NCI-H187 treated with DMSO at 0.1 percent for 48 hours (cell line): ENCODE measurements around the gene ITSN1.
"Not testable (repeated sequence)": the region's sequence is repeated elsewhere in the genome, so short reads cannot be mapped to it uniquely, and the experiment has no call there.

Source experiments
- DNase-seq: peaks from one replicate; lab custom pipeline; 2025; lab: John Stamatoyannopoulos, UW

Gene ITSN1

DNA sequence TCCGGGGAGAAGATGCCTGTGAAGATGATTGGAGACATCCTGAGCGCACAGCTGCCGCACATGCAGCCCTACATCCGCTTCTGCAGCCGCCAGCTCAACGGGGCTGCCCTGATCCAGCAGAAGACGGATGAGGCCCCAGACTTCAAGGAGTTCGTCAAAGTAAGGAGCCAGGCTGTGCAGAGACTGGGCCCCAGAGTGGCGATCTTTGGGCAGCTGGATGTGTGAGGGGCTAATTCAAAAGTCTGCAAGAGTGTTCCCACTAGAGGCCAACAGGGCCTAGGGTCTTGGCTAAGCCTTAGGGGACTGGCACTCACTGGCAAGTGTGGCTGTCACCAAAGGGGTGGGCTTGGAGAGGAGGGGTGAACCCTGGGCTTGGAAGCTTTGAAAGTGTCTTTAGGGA, 222.9 kb downstream of the ITSN1 start:
- no peak for DNase-seq

DNA sequence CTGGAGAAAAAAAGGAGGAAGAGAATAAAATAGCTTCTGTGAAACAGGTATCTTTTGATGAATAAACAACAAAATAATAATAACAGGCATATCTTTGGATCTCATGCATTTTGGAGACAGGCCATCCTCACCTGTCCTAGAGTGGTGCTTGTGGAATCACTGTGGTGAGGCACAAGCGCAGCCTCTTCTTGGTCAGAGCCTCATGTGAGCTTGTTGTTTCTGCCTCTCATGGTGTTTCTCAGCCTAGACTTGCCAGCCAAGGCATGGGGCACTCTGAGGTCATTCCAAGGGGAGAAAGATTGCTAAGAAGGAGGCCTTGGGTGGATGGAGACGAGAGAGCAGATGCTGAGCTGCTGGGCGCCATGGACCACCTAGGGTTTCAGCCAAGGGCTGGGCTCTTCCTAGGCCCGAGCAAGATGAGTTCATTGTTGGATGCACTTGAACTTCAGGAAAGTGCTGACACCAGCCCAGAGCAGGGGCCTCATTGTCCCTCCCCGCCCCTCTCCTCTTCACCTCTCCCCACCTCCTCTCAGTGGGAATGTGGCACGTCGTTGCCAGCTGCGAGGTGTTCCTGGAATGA, 223.8 kb downstream of the ITSN1 start:
- no peak for DNase-seq

DNA sequence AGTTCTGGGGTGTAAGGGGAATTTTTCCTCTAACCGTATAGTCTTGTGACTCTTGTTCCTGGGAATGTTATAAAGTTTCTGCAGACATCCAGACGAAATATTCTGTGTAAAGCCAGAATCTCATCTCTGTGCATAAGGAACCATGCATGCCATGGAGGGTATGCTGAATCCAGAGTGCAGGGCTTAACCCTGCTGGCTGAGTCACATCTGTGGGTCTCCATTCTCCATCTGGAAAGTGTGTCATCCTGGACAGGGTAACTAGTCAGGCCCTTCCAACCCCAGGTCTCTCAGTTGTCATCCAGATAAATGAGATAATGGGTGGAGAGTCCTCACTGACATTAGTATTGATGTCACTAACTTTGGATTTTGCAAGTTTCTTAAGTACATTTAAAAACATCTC, 224.5 kb downstream of the ITSN1 start:
- no peak for DNase-seq

DNA sequence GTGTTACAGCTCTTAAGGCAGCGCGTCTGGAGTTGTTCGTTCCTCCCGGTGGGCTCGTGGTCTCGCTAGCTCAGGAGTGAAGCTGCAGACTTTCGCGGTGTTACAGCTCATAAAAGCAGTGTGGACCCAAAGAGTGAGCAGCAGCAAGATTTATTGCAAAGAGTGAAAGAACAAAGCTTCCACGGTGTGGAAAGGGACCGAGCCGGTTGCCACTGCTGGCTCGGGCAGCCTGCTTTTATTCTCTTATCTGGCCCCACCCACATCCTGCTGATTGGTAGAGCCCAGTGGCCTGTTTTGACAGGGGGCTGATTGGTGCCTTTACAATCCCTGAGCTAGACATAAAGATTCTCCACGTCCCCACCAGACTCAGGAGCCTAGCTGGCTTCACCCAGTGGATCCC, 225.6 kb downstream of the ITSN1 start:
- not testable (repeated sequence) for DNase-seq

DNA sequence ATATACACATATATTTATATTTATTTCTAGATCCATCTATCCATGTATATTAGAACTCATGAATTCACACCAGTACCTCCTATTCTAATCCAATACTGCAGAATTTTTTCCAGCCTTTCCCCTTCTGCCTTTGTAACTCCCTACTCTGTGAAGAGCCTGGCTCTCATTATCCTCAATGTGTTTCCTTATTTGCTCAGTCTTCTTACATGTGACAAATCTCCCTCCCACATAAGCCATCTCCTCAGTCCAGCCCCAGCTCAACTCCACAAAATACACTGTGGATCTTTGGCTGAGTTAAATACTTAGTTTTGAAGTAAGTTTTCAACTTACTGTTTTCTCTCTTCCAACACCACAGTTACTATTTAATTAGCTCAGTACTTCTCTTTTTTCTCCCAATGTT, 227.6 kb downstream of the ITSN1 start:
- DNase-seq, result no peak

DNA sequence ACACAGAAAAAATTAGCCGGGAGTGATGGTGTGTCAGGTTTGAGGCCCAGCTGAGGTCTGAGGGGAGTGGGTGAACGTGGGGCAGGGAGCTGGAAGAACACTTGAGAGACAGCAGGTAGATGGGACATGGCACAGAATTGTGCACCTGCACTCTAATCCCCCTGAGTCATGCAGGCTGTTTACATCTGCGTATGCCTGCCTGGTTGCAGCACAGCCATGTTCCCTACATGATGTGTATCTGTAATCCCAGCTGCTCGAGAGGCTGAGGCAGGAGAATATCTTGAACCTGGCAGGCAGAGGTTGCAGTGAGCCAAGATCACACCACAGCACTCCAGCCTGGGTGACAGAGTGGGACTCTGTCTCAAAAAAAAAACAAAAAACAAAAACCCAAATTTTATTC, 228.5 kb downstream of the ITSN1 start:
- DNase-seq, result no peak

DNA sequence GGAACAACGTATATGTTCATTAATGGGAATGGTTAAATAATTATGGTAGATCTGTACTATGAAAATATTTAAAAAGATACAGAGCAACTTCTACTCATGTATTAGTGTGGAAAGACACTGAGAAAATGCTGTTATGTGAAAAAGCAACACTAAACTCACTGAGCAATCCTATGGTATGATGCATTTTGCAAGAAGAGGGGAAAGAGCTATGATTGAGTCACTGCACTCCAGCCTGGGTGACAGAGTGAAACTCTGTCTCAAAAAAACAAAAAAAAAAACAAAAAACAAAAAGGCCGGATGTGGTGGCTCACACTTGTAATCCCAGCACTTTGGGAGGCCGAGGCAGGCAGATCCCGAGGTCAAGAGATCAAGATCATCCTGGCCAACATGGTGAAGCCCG, 228.9 kb downstream of the ITSN1 start:
- DNase-seq, result no peak

DNA sequence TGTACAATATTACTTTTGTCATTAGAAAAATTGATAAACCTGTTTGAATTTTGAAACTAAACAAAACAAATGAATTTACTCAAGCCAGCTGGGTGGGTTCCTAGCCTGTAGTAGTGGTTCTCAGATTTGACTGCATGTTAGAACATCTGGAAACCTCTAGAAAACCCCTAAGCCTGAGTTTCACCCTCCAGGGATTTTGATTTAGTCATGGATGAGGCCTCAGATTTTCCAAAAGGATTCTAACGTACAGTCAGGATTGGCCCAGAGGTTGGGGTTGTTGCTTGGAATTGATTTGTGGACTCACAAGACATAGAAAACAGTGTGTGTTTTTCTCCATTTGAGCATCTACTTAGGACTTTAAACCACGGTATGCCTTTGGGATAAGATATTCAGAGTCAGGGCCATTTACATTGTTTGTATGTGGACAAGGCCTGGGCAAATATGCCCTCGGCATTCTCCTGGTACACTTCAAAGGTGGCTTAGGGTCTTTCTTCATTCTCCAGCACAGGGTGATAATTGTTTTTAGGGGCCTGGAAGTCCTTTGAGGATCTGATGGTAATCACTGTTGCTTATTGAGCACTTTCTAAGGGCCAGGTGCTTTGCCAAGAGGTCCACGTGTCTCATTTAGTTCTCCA, 230.7 kb downstream of the ITSN1 start:
- DNase-seq, result no peak

DNA sequence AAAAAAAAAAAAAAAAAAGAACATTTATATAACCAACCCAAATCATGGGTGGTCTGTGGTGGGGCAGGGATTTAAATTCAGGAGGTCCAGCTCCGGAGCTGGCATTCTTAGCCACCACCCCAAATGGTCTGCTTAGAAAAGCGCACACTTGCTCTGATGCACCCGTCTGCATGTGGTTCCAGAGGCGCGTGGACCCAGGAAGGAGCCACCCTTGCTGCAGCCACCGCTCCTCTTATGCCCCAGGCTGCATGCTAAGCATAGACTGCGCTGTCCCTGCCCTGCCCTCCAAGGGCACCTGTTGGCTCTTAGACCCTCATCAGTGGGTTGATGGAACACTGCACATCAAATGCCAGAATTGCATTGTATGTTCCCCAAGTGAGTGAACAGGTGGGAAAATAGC, 231.9 kb downstream of the ITSN1 start:
- no peak for DNase-seq

DNA sequence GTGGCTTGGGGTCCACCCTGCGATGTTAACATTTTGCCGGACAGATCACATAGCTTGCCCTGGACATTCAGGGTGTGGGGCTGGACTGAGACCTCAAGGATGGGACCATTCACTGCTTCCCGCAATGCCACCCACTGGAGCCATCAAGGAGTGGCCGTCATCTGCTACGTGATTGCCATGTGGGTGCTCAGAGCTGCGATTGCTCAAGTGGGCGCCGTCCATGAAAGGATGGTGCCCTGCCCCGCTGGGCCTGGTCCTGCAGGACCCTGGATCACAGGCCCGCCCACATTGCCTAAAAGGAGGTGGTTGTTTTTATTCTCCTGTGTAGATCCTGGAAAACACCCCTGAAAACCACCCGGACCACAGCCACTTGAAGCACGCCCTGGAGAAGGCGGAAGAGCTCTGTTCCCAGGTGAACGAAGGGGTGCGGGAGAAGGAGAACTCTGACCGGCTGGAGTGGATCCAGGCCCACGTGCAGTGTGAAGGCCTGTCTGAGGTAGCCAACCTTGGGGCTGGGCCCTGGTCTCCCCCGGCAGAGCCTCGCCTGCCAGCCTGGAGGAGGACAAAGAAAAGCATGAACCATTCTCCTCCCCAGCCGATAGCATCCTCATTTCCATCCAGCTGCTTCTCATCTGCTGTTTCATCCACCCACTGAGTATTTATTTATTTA, 232.9 kb downstream of the ITSN1 start:
- DNase-seq, result no peak

DNA sequence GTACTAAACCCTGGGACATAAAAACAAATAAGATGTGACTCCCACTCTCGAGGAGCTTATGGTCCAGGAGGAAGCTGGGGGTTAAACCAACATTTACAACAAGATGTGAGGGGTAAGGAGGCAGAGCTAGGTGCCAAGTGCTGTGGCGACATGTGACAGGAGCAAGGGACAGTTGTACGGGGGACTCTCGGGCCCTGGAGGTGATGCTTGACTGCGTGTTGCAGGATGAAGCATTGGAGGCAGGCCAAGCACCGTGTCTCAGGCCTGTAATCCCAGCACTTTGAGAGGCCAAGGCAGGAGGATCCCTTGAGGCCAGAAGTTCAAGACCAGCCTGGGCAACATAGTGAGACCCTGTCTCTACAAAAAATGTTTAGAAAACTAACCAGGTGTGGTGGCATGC, 236.5 kb downstream of the ITSN1 start:
- DNase-seq, result no peak

DNA sequence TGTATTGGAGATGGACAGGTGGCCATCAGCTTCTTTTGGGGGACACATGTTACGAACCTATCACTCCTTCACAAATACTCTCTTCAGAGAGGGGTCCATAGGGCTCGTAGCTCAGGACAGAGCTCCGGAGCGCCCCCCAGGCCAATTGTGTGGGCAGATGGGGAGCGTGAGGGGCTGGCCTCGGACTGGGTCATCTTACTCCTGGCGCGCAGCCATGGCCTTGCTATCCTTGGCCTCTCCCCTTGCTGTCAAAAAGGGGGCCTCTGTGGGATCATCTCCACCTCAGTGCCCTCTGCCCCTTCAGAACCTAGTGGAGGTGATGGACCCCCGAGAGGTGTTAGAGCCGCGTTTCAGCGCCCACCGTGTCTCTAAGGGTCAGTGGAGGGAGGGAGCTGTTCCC, 238.3 kb downstream of the ITSN1 start:
- DNase-seq, result no peak

DNA sequence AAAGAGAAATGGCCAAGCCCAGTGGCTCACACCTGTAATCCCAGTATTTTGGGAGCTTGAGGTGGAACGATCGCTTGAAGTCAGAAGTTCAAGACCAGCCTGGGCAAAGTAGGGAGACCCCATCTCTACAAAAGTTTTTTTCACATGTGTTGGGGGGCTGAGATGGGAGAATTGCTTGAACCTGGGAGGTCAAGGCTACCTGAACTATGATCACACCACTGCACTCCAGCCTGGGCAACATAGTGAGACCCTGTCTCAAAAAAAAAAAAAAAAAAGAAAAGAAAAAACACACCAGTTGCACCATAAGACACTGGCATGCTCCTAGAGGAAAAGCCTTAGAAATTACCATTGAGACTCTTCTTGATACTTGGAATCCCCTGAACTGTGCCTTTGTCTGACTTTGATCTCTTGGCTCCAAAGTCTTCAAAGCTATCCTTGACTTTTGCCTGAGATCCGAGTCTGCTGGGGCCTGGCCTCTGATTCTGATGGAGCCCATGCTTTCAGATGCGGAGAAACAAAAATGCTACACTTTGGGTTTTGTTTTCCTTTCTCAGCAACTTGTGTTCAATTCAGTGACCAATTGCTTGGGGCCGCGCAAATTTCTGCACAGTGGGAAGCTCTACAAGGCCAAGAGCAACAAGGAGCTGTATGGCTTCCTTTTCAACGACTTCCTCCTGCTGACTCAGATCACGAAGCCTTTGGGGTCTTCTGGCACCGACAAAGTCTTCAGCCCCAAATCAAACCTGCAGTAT, 239.6 kb downstream of the ITSN1 start:
- DNase-seq, result no peak

DNA sequence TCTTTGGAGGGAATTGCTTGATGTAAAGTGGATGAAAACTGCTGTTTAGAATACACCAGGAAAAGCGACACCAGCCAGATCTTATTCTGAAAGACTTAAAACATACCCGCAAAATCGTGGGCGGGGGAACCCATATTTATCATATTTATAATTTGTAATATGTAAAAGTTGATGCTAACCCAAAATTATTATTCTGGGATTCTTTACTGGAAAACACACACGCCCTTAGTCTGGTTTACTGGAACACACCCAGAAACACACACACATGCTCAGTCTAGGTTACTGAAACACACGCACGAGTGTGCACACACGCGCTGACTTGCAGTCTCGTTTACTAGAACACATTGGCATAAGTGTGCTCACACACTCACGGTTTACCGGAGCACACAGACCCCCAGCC, 240.8 kb downstream of the ITSN1 start:
- no peak for DNase-seq

DNA sequence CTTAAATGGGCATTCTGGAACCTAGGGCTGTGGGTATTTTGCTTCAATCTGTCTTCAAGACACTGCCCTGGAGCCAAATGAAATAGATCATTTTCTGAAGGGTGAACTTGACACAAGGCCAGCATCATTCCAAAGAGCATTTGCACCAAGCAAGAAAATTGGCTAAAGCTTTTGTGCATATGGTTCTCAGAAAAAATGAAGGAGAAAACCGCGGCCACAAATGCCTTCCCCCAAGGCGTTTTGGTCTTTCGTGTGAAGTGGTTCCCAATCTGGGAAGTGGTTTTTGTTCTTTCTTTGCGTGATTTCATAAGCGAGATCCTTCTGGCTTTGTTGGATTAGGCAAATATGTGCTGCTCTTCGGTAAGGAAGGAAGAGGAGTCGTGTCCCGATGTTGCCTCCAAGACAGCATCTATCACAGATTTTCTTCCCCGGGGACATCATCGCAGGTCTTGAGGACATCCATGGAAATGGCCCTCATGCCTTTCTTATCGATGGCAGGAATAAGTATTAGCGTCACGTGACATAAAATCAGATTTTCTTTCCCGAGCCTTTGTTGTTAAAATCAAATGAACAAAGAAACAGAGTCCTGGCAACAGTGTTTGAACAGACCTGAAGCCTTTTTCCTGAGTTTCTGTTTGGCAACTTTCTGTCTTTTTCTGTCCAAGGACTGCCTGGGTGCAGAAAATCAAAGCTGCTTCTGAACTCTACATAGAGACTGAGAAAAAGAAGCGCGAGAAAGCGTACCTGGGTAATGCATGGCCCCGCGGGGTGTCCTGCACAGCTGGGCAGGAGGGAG, 242.3 kb downstream of the ITSN1 start:
- DNase-seq, result no peak

DNA sequence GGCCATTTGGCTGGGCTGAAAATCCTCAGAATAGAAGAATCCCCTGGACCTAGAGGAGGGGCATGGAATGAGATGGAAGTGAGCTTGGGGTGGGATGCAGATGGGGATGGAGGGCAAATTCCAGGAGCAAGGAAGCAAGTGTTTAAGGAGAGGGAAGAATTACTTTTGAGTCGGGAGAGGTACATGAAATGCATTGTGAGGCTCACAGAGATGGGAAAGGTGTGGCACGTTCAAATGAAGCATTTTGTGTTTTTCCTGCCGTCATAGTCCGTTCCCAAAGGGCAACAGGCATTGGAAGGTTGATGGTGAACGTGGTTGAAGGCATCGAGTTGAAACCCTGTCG, 242.8 kb downstream of the ITSN1 start:
- no peak for DNase-seq

DNA sequence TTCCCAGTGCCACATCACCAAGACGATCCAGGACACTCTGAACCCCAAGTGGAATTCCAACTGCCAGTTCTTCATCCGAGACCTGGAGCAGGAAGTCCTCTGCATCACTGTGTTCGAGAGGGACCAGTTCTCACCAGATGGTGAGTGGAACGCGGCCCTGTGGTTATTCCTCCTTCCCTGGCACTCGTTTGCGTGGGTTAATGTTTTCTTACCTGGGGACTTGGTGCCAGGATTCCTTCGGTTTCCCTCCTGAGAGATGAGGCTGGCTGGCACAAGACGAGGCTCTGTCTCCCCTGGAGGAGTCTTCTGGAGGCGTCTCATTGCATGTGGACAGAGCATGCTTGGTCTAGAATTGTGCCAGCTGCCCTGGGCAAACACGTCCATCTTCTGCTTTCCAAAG, 244.0 kb downstream of the ITSN1 start:
- DNase-seq, result no peak

DNA sequence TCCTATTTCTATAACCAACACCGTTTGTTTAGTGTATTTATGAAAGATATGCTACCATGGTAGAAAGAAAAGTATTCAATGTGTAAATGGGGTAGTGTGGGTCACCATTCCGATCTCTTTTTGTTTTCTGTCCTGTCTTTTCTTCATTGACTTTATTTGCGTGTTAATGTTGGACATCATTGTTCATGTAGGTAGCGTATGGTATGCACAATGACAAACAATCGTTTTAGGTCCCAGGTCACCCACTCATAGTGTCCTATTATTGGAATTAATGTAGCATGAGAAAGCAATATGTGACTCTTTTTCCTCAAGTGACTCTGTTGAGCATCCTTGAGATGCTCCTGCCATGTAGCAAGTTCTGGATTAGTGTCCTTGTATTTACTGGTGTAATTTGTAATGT, 247.9 kb downstream of the ITSN1 start:
- no peak for DNase-seq

DNA sequence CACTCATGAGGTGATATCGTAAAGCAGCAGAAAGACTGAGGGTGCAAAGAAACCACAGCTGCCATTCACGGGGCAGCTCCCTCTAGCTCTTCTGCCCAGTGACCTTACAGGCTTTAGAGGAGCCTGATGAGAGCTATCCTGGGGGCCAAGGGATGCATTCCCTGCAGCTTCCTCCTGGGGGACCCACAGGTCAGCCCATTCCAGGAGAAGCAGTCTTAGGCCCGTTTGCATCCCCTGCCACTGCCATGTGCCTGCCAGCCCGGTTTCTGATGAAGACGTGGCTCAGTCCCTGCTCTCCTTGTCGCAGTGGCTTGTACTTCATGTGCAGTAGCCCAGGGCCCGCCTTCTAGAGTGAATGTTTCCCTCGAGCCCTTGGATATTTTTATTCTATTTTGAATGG, 250.6 kb downstream of the ITSN1 start:
- DNase-seq, result no peak

DNA sequence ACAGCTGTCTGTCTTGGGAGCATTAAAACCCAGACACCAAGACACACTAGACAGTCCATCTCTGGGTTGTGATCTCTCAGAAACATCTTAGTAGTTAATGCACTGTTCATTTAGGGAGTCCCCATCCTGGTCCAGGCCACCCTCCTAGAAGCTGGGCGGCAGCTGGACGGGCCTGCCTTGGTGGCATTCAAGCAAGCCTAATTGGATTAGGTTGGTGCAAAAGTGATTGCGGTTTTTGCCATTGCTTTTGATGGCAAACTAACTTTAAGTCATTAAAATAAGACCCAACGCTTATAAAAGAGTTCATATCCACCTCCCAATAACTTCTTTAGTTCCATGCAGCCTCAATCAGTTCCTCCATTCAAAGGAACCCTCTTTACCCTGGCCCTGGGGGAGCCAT, 251.6 kb downstream of the ITSN1 start:
- no peak for DNase-seq

DNA sequence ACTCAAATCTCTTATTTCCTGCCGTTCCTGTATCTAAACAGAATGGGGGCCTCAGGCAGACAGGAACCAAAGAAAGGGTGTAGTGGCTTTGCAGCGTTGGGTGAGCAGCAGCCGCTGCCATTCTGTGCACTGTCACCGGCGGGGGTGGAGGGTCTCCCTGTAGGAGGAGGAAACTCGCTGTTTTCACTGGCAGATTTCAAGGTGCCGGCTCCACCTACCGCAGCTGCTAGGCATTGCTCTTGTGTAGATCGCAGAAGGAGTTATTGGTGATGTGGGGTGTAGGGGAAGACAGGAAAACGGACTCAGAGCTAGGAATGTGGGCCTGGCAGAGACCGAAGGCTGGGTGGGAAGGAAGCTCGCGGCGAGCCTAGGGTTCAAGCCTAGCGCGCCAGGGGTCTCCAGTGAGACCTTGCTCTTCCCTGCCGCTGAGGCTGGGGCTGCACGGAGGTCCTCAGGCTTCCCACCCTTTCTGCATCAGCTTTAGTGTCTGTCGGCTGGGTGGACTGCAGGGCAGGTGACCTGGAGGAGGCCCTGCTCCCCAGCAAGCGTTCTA, 252.5 kb downstream of the ITSN1 start:
- DNase-seq, result no peak

DNA sequence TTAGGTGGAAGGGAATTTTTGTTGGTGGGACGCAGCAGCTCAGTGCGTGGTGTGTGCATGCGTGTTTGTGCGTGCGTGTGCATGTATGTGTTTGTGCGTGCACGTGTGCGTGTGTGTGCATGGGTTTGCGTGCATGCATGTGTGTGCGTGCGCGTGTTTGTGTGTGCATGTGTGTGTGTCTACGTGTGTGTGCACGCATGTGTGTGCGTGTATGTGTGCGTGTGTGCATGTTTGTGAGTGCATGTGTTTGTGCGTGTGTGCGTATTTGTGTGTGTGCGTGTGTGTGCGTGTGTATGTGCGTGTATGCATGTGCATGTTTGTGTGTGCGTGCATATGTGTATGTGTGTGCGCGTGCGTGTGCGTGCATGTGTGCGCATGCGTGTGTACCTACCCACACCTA, 253.1 kb downstream of the ITSN1 start:
- no peak for DNase-seq
